OCI-LY1 (cell line): ENCODE results near the gene PGLYRP1.

Source experiments
- H2AFZ ChIP-seq: fragments of 200-600 bp; sonication (generic), shearing (Covaris generic); 2 replicates; pipeline ENCODE4 v1.6.0; 2014; ENCODE audit warnings: antibody characterized with exemption, mild to moderate bottlenecking, low read length
- H3F3A ChIP-seq: fragments of 200-600 bp; sonication (generic), shearing (Covaris generic); 2 replicates; pipeline ENCODE4 v1.6.0; 2014; ENCODE audit warnings: mild to moderate bottlenecking, antibody characterized with exemption, low read length, moderate library complexity; ENCODE audit not compliant: insufficient read depth
- H3K27ac ChIP-seq: fragments of 200-600 bp; sonication (generic); 2 replicates; pipeline ENCODE4 v1.5.1; 2014; ENCODE audit warnings: low read length, mixed run types, mild to moderate bottlenecking, low read depth; ENCODE audit not compliant: poor library complexity, severe bottlenecking
- H3K27me3 ChIP-seq: fragments of 200-600 bp; sonication (generic); 2 replicates; pipeline ENCODE4 v1.6.0; 2014; ENCODE audit warnings: antibody characterized with exemption, mild to moderate bottlenecking, low read length, moderate library complexity; ENCODE audit not compliant: insufficient read depth
- H3K36me3 ChIP-seq: fragments of 200-600 bp; sonication (generic); 2 replicates; pipeline ENCODE4 v1.6.1; 2014; ENCODE audit warnings: mild to moderate bottlenecking, antibody characterized with exemption, low read length, moderate library complexity, mixed read lengths; ENCODE audit not compliant: insufficient read depth
- H3K4me1 ChIP-seq: fragments of 200-600 bp; sonication (generic); 2 replicates; pipeline ENCODE4 v1.5.1; 2014; ENCODE audit warnings: mild to moderate bottlenecking, low read length, moderate library complexity; ENCODE audit not compliant: insufficient read depth, severe bottlenecking
- H3K4me2 ChIP-seq: fragments of 200-600 bp; sonication (generic), shearing (Covaris generic); 2 replicates; pipeline ENCODE4 v1.6.1; 2014; ENCODE audit warnings: low read length
- H3K4me3 ChIP-seq: fragments of 200-600 bp; sonication (generic); 2 replicates; pipeline ENCODE4 v1.5.1; 2014; ENCODE audit warnings: low read length, low read depth, mild to moderate bottlenecking, mixed read lengths; ENCODE audit not compliant: poor library complexity, severe bottlenecking
- H3K79me2 ChIP-seq: fragments of 200-600 bp; shearing (Covaris generic); 2 replicates; pipeline ENCODE4 v1.6.1; 2016; ENCODE audit warnings: mixed run types, low read length, mixed read lengths; ENCODE audit not compliant: insufficient read depth
- H3K9ac ChIP-seq: fragments of 200-600 bp; sonication (generic), shearing (Covaris generic); 2 replicates; pipeline ENCODE4 v1.6.1; 2014; ENCODE audit warnings: mild to moderate bottlenecking, low read length, mixed read lengths
- H3K9me2 ChIP-seq: fragments of 200-600 bp; sonication (generic), shearing (Covaris generic); 2 replicates; pipeline ENCODE4 v1.6.1; 2014; ENCODE audit warnings: low read depth, mild to moderate bottlenecking, low read length, mixed read lengths
- H3K9me3 ChIP-seq: fragments of 200-600 bp; shearing (Covaris generic); 2 replicates; pipeline ENCODE4 v1.6.1; 2014; ENCODE audit warnings: low read length, mixed read lengths
- H4K20me1 ChIP-seq: fragments of 200-600 bp; sonication (generic), shearing (Covaris generic); 2 replicates; pipeline ENCODE4 v1.6.0; 2016; ENCODE audit warnings: mild to moderate bottlenecking, low read length; ENCODE audit not compliant: insufficient read depth
- CTCF ChIP-seq: fragments of 200-600 bp; sonication (generic), shearing (Covaris generic); IDR thresholded peaks from 2 replicates; pipeline ENCODE4 v1.5.1; 2017; ENCODE audit warnings: mild to moderate bottlenecking, antibody characterized with exemption, low read length, moderate library complexity, mixed read lengths
- EZH2 ChIP-seq: fragments of 200-600 bp; sonication (generic), shearing (Covaris generic); IDR thresholded peaks from 2 replicates; pipeline ENCODE4 v1.8.0; 2017; ENCODE audit warnings: borderline replicate concordance, mixed run types, mild to moderate bottlenecking, antibody characterized with exemption, low read length, moderate library complexity, mixed read lengths

The PGLYRP1 gene

GRCh38 chr19:46017874-46018675, 4.8 kb downstream of the PGLYRP1 start:
- H3K27me3 ChIP-seq, result no peaks in the 10 kb centered on the region
- no peaks in the 10 kb centered on the region for H3K9me3 ChIP-seq
- H3K36me3 ChIP-seq, result peaks cover 8% of the 10 kb centered on the region; the same call in 1 of the 2 replicates
- H3K27ac ChIP-seq, result no peak overlapping the region
- H3K4me3 ChIP-seq, result no peak overlapping the region
- no peak overlapping the region for H3K4me2 ChIP-seq
- 0 out of 2 replicates have a peak, but pooled peaks cover 4% of the 10 kb centered on the region for H3F3A ChIP-seq
- H4K20me1 ChIP-seq, result no peaks in the 10 kb centered on the region
- H3K4me1 ChIP-seq, result peaks cover 6% of the 10 kb centered on the region
- H3K9me2 ChIP-seq, result no peaks in the 10 kb centered on the region
- H3K9ac ChIP-seq, result no peak overlapping the region
- TF ChIP-seq EZH2 (no peak), CTCF (no peak)
- H2AFZ ChIP-seq, result no peak overlapping the region
- no peaks in the 10 kb centered on the region for H3K79me2 ChIP-seq

DNA sequence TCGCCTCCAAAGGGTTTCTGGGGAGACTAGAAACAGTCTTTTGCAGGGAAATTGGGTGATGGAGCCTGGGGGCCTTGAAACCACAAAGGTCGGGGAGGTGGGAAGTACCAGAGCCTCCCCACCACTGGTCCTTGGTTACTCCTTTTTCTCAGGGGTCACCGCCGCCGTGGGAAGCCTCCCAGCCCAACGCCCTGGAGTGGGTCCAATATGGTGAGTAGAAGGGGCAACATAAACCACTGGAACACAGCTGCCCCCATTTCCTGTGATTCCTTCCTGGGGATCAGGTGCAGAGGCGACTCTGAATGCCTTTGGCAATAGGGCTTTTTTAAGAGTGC, 5.8 kb downstream of the PGLYRP1 start:
- Histone ChIP-seq H3K36me3 (peaks cover 8% of the 10 kb centered on the region; the same call in 1 of the 2 replicates), H2AFZ (no peak overlapping the region), H3K9me2 (no peaks in the 10 kb centered on the region), H3K4me1 (peaks cover 6% of the 10 kb centered on the region), H3K9ac (no peak overlapping the region), H3K79me2 (no peaks in the 10 kb centered on the region), H3K27me3 (no peaks in the 10 kb centered on the region), H3K9me3 (no peaks in the 10 kb centered on the region), H4K20me1 (no peaks in the 10 kb centered on the region), H3K4me3 (no peak overlapping the region), H3F3A (0 out of 2 replicates have a peak, but pooled peaks cover 4% of the 10 kb centered on the region), H3K4me2 (no peak overlapping the region), H3K27ac (no peak overlapping the region)
- no peak for TF ChIP-seq EZH2
- TF ChIP-seq CTCF, result peak; percentile 28; the same call in 1 of the 2 replicates

GRCh38 chr19:46016426-46017094, 6.3 kb downstream of the PGLYRP1 start:
- Histone ChIP-seq H3K27me3 (no peaks in the 10 kb centered on the region), H3K4me3 (peak overlapping the region; percentile 65), H4K20me1 (no peaks in the 10 kb centered on the region)

More at GRCh38 chr19:46016426-46017094, 6.3 kb downstream of the PGLYRP1 start:
- peak overlapping the region; percentile 84 for H3K4me2 ChIP-seq
- H3K9me3 ChIP-seq, result no peaks in the 10 kb centered on the region
- H3K27ac ChIP-seq, result no peak overlapping the region
- no peaks in the 10 kb centered on the region for H3K9me2 ChIP-seq
- peaks cover 8% of the 10 kb centered on the region; the same call in 1 of the 2 replicates for H3K36me3 ChIP-seq
- peaks cover 7% of the 10 kb centered on the region for H3K4me1 ChIP-seq
- no peaks in the 10 kb centered on the region for H3K79me2 ChIP-seq
- 0 out of 2 replicates have a peak, but pooled peaks cover 4% of the 10 kb centered on the region for H3F3A ChIP-seq
- peak overlapping the region; percentile 65 for H3K9ac ChIP-seq
- H2AFZ ChIP-seq, result no peak overlapping the region
- peak; percentile 48 for TF ChIP-seq CTCF
- no peak for TF ChIP-seq EZH2
